Skeletal muscle satellite cell (primary cell): ENCODE results near the gene NRDE2.
A peak's percentile ranks its signal among the peaks of the same experiment; 100 is the strongest.

ENCODE experiments used
- H3K27me3 ChIP-seq: 2 replicates; pipeline ENCODE4 v1.7.0; 2013; ENCODE audit warnings: low read length; ENCODE audit not compliant: control insufficient read depth, insufficient read depth
- H3K36me3 ChIP-seq: 2 replicates; pipeline ENCODE4 v1.7.0; 2013; ENCODE audit warnings: mild to moderate bottlenecking, control low read depth, low read length; ENCODE audit not compliant: insufficient read depth
- H3K4me1 ChIP-seq: 2 replicates; pipeline ENCODE4 v1.7.0; 2013; ENCODE audit warnings: low read length; ENCODE audit not compliant: control insufficient read depth, insufficient read depth
- H3K4me2 ChIP-seq: 2 replicates; pipeline ENCODE4 v1.7.0; 2013; ENCODE audit warnings: mild to moderate bottlenecking, low read length
- H3K4me3 ChIP-seq: 2 replicates; pipeline ENCODE4 v1.7.0; 2013; ENCODE audit warnings: low read length
- H3K9ac ChIP-seq: 2 replicates; pipeline ENCODE4 v1.7.0; 2013; ENCODE audit warnings: mild to moderate bottlenecking, low read depth, low read length, moderate library complexity
- H3K9me3 ChIP-seq: replicated peaks from 2 replicates; pipeline ENCODE4 v1.7.0; 2013; ENCODE audit warnings: mild to moderate bottlenecking, control low read depth, low read length

NRDE2 gene

DNA sequence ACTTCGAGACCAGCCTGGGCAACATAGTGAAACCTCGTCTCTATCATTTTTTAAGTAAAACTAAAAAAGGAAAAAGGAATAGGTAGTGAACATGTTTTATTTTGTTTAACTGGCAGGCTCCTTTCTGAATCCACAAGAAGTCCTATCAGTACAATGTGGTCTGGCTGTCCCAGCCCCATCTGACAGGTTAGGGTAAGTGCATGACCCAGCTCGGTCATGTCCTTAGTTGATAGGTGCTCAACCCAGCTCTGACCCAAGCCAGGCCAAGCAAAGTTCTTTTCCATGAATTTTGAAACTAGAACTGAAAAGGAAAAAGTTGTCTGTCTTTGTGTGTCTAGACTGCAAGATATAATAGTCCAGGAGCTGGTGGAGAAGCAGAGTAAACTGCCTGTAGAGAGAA, 4.7 kb upstream of the NRDE2 start:
- no peak overlapping the region for H3K4me2 ChIP-seq
- H3K4me1 ChIP-seq: no peaks in the 10 kb centered on the region
- H3K36me3 ChIP-seq: no peaks in the 10 kb centered on the region
- peaks cover 46% of the 10 kb centered on the region for H3K27me3 ChIP-seq
- H3K9ac ChIP-seq: no peak overlapping the region
- H3K9me3 ChIP-seq: no peaks in the 10 kb centered on the region
- no peak overlapping the region for H3K4me3 ChIP-seq

DNA sequence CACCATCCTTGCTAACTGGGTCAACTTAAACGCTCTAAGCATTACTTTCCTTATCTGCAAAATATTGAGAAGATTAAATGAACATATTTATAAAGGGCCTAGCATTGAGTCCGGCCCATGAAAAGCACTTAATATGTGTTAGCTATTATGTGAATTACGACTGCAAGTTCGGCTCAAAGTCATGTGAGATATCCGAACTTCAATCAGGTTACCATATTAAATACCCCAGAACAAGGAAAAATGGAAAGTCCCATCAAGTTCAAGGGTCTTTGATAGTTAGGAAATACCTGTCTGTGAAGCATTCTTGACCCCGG, 487 bp upstream of the NRDE2 start:
- H3K4me1 ChIP-seq: peaks cover 7% of the 10 kb centered on the region
- H3K9ac ChIP-seq: peak overlapping the region; percentile 68
- H3K36me3 ChIP-seq: peaks cover 4% of the 10 kb centered on the region
- peak overlapping the region; percentile 92 for H3K4me3 ChIP-seq
- peaks cover 31% of the 10 kb centered on the region for H3K27me3 ChIP-seq
- H3K9me3 ChIP-seq: no peaks in the 10 kb centered on the region
- H3K4me2 ChIP-seq: peak overlapping the region; percentile 92

GRCh38 chr14:90330203-90331196, 1.2 kb downstream of the NRDE2 start:
- H3K27me3 ChIP-seq: peaks cover 15% of the 10 kb centered on the region

DNA sequence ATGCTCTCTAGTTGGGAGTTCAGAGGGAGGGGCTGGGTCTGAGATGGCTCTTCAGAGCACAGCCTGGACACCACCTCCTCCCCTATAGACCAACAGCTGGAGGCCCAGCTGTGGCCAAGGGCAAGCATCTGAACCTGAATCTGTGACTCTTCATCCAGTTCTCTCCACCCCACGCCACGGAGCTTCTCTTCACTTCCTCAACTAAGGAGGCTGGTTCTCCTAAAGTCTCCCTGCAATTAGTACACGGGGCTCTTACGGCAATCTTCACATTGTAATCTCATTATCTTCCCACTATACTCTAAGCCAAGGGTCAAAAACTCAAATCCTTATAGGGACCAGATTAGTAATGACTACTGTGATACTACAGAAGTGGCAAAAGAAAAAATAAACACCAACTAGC, 9.8 kb downstream of the NRDE2 start:
- Histone ChIP-seq H3K27me3 (no peaks in the 10 kb centered on the region), H3K36me3 (peaks cover 4% of the 10 kb centered on the region), H3K9ac (no peak overlapping the region), H3K4me2 (no peak overlapping the region), H3K4me3 (no peak overlapping the region), H3K4me1 (peaks cover 21% of the 10 kb centered on the region), H3K9me3 (no peaks in the 10 kb centered on the region)

More at GRCh38 chr14:90330203-90331196, 1.2 kb downstream of the NRDE2 start:
- Histone ChIP-seq H3K36me3 (peaks cover 4% of the 10 kb centered on the region), H3K4me1 (peaks cover 7% of the 10 kb centered on the region), H3K9me3 (no peaks in the 10 kb centered on the region), H3K9ac (peak overlapping the region; percentile 96), H3K4me3 (peak overlapping the region; percentile 92), H3K4me2 (peak overlapping the region; percentile 92)

DNA sequence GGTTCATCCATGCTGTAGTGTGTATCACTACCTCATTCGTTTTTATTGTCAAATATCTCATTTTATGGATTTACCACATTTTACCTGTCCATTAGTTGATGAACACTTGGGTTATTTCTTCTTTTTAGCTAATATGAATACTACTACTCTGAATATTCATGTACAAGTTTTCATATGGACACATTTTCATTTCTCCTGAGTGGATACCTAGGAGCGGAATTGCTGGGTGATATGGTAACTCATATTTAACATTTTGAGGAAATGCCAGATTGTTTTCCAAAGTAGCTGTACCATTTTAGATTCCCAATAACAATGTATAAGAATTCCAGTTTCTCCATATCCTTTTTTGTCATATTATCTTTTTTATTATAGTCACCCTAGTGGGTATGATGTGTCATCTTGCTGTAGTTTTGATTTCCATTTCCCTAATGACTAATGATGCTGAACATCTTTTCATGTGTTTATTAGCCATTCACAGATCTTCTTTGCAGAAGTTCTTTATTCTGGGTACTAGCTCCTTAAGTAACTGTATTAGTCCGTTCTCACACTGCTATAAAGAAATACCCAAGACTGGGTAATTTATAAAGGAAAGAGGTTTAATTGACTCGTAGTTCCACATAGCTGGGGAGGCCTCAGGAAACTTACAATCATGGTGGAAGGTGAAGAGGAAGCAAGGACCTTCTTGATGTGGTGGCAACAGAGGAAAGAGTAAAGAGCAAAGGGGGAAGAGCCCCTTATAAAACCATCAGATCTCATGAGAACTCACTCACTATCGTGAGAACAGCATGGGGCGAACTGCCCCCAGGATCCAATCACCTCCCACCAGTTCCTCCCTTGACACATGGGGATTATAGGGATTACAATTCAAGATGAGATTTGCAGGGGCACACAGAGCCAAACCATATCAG, 11.9 kb downstream of the NRDE2 start:
- no peak overlapping the region for H3K4me3 ChIP-seq
- no peaks in the 10 kb centered on the region for H3K9me3 ChIP-seq
- H3K4me1 ChIP-seq: peaks cover 21% of the 10 kb centered on the region

GRCh38 chr14:90319173-90319572, 12.6 kb downstream of the NRDE2 start:
- H3K4me3 ChIP-seq: no peak overlapping the region
- H3K9me3 ChIP-seq: no peaks in the 10 kb centered on the region
- peak overlapping the region; percentile 11 for H3K9ac ChIP-seq
- no peaks in the 10 kb centered on the region for H3K27me3 ChIP-seq
- H3K36me3 ChIP-seq: peaks cover 14% of the 10 kb centered on the region
- H3K4me2 ChIP-seq: peak overlapping the region; percentile 37
- H3K4me1 ChIP-seq: peaks cover 21% of the 10 kb centered on the region

More for the DNA sequence above, 11.9 kb downstream of the NRDE2 start:
- Histone ChIP-seq H3K27me3 (no peaks in the 10 kb centered on the region), H3K36me3 (peaks cover 14% of the 10 kb centered on the region), H3K4me2 (no peak overlapping the region), H3K9ac (no peak overlapping the region)

GRCh38 chr14:90318016-90318415, 13.7 kb downstream of the NRDE2 start:
- peaks cover 21% of the 10 kb centered on the region for H3K4me1 ChIP-seq

GRCh38 chr14:90317286-90317685, 14.5 kb downstream of the NRDE2 start:
- Histone ChIP-seq H3K4me3 (no peak overlapping the region), H3K4me2 (no peak overlapping the region), H3K36me3 (peaks cover 22% of the 10 kb centered on the region), H3K27me3 (no peaks in the 10 kb centered on the region), H3K9me3 (no peaks in the 10 kb centered on the region), H3K9ac (no peak overlapping the region), H3K4me1 (peaks cover 21% of the 10 kb centered on the region)

More at GRCh38 chr14:90318016-90318415, 13.7 kb downstream of the NRDE2 start:
- H3K4me3 ChIP-seq: no peak overlapping the region
- no peaks in the 10 kb centered on the region for H3K27me3 ChIP-seq
- H3K4me2 ChIP-seq: no peak overlapping the region
- H3K9me3 ChIP-seq: no peaks in the 10 kb centered on the region
- no peak overlapping the region for H3K9ac ChIP-seq
- peaks cover 20% of the 10 kb centered on the region for H3K36me3 ChIP-seq

DNA sequence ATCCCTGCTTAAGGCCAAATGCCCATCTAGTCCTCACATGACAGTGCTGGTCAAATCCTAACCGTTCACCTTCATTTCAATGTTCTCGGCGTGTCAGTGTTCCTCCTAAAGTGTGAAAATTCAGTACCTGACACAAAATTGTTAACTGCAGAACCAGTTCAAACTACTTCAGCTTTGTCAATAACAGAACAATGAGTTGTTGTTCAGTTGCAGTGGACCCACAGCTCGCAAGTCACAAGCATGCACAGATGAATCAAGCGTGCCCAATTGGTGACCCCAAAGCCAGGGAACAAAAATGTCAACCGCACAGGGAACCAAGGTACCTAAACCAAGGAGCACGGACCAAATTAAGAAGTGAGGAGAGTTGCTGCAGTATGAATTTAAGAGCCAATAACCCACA, 23.2 kb downstream of the NRDE2 start:
- Histone ChIP-seq H3K4me1 (no peaks in the 10 kb centered on the region), H3K36me3 (peaks cover 41% of the 10 kb centered on the region), H3K4me2 (no peak overlapping the region), H3K9ac (no peak overlapping the region), H3K4me3 (no peak overlapping the region), H3K9me3 (no peaks in the 10 kb centered on the region), H3K27me3 (no peaks in the 10 kb centered on the region)

GRCh38 chr14:90305176-90305601, 26.6 kb downstream of the NRDE2 start:
- H3K4me1 ChIP-seq: no peaks in the 10 kb centered on the region
- peaks cover 41% of the 10 kb centered on the region for H3K36me3 ChIP-seq
- no peaks in the 10 kb centered on the region for H3K9me3 ChIP-seq
- no peak overlapping the region for H3K4me2 ChIP-seq
- H3K4me3 ChIP-seq: no peak overlapping the region
- H3K9ac ChIP-seq: no peak overlapping the region
- no peaks in the 10 kb centered on the region for H3K27me3 ChIP-seq

- no peak overlapping the region for H3K4me2 ChIP-seq
- peaks cover 36% of the 10 kb centered on the region for H3K36me3 ChIP-seq
- H3K4me1 ChIP-seq: no peaks in the 10 kb centered on the region
- no peak overlapping the region for H3K9ac ChIP-seq
- no peaks in the 10 kb centered on the region for H3K27me3 ChIP-seq
- H3K4me3 ChIP-seq: no peak overlapping the region
- no peaks in the 10 kb centered on the region for H3K9me3 ChIP-seq
Measured at GRCh38 chr14:90304502-90304901, 27.2 kb downstream of the NRDE2 start.
